Measurements from ENCODE around the gene WNK3. TPM values are rescaled to one million over a fixed set of nuclear protein-coding genes. Genes with fewer than 3 reads are reported as not detected.
"Not testable (repeated sequence)": the region's sequence is repeated elsewhere in the genome, so short reads cannot be mapped to it uniquely, and the experiment has no call there.

WNK3 gene
- total RNA-seq, 2 experiments from 2014 or later: 0.17 TPM; not detected in 1

- H2AFZ ChIP-seq (ENCODE audit: low read length): no peak overlapping the region
- H4K20me1 ChIP-seq (ENCODE audit: insufficient read depth, low read length): no peaks in the 10 kb centered on the region
- ChIA-PET POLR2A (no interaction called here), CTCF (ENCODE audit: unreplicated experiment) (no interaction called here)
- H3K9me3 ChIP-seq (ENCODE audit: low read length): no peaks in the 10 kb centered on the region
- no peak for DNase-seq (ENCODE audit: low spot score)
- no peaks in the 10 kb centered on the region for H3K79me2 ChIP-seq (ENCODE audit: insufficient read depth, low read depth, low read length)
- no peak overlapping the region for H3K4me3 ChIP-seq (ENCODE audit: low read depth, low read length, poor library complexity, severe bottlenecking)
- no TSS peak for BruUV-seq (replicated peaks)
- H3K27ac ChIP-seq (ENCODE audit: low read depth, low read length, poor library complexity, severe bottlenecking): no peak overlapping the region
- no peaks in the 10 kb centered on the region for H3K9me2 ChIP-seq (ENCODE audit: insufficient read depth, low read length)
- intact Hi-C loops (cut with micrococcal nuclease; ENCODE audit: unreplicated experiment): no loop called here
- no peaks in the 10 kb centered on the region for H3K36me3 ChIP-seq (ENCODE audit: insufficient read depth, low read length)
- H3K4me2 ChIP-seq (ENCODE audit: low read length): no peak overlapping the region
- TF ChIP-seq EZH2phosphoT487 (IDR thresholded peaks at IDR 0.05; ENCODE audit: borderline replicate concordance, low read depth, low read length) (no peak), CTCF (conservative IDR thresholded peaks at IDR 0.05; ENCODE audit: low read length) (no peak)
- H3K4me1 ChIP-seq (ENCODE audit: insufficient read depth, low read length, poor library complexity, severe bottlenecking): no peaks in the 10 kb centered on the region
Measured at GRCh38 chrX:54358424-54359211, 772 bp upstream of the WNK3 start.

GRCh38 chrX:54352677-54353076, 5.2 kb downstream of the WNK3 start:
- POLR2A ChIA-PET: no interaction called here
- Histone ChIP-seq H3K79me2 (ENCODE audit: insufficient read depth, low read depth, low read length) (no peaks in the 10 kb centered on the region), H3K36me3 (ENCODE audit: insufficient read depth, low read length) (no peaks in the 10 kb centered on the region), H3K27ac (ENCODE audit: low read depth, low read length, poor library complexity, severe bottlenecking) (no peak overlapping the region), H3K9me3 (ENCODE audit: low read length) (no peaks in the 10 kb centered on the region), H3K9me2 (ENCODE audit: insufficient read depth, low read length) (no peaks in the 10 kb centered on the region), H3K4me1 (ENCODE audit: insufficient read depth, low read length, poor library complexity, severe bottlenecking) (no peaks in the 10 kb centered on the region), H4K20me1 (ENCODE audit: insufficient read depth, low read length) (no peaks in the 10 kb centered on the region), H3K4me2 (ENCODE audit: low read length) (no peak overlapping the region), H2AFZ (ENCODE audit: low read length) (no peak overlapping the region), H3K4me3 (ENCODE audit: low read depth, low read length, poor library complexity, severe bottlenecking) (no peak overlapping the region)
- CTCF ChIA-PET (ENCODE audit: unreplicated experiment): no interaction called here
- BruUV-seq (replicated peaks): no TSS peak
- intact Hi-C loops (cut with micrococcal nuclease; ENCODE audit: unreplicated experiment): no loop called here
- TF ChIP-seq CTCF (conservative IDR thresholded peaks at IDR 0.05; ENCODE audit: low read length): no peak
- TF ChIP-seq EZH2phosphoT487 (IDR thresholded peaks at IDR 0.05; ENCODE audit: borderline replicate concordance, low read depth, low read length): no peak
- DNase-seq (ENCODE audit: low spot score): no peak

GRCh38 chrX:54337383-54337782, 20.5 kb downstream of the WNK3 start:
- H3K9me2 ChIP-seq (ENCODE audit: insufficient read depth, low read length); intact Hi-C loops (cut with micrococcal nuclease; ENCODE audit: unreplicated experiment); H3K4me2 ChIP-seq (ENCODE audit: low read length); DNase-seq (ENCODE audit: low spot score); POLR2A ChIA-PET; BruUV-seq (replicated peaks); H3K27ac ChIP-seq (ENCODE audit: low read depth, low read length, poor library complexity, severe bottlenecking); H3K4me3 ChIP-seq (ENCODE audit: low read depth, low read length, poor library complexity, severe bottlenecking); CTCF ChIA-PET (ENCODE audit: unreplicated experiment); H3K79me2 ChIP-seq (ENCODE audit: insufficient read depth, low read depth, low read length); H2AFZ ChIP-seq (ENCODE audit: low read length); H4K20me1 ChIP-seq (ENCODE audit: insufficient read depth, low read length); H3K9me3 ChIP-seq (ENCODE audit: low read length); H3K4me1 ChIP-seq (ENCODE audit: insufficient read depth, low read length, poor library complexity, severe bottlenecking); H3K36me3 ChIP-seq (ENCODE audit: insufficient read depth, low read length): not testable (repeated sequence)
